K562 (cell line): ENCODE results near the gene LLGL1.

Experiments
- CTCF ChIP-seq, 3 experiments: IDR thresholded peaks in 2 of 3; conservative IDR thresholded peaks in 1 of 3; 2 replicates each; pipeline ENCODE4 v1.5.1; 2011 to 2012; ENCODE audit warnings: low read length in 3 of 3, mild to moderate bottlenecking in 3 of 3, control low read depth in 2 of 3, improper control_type of control experiment in 1 of 3, inconsistent platforms in 1 of 3, low read depth in 1 of 3, mixed read lengths in 1 of 3, moderate library complexity in 1 of 3; ENCODE audit not compliant: insufficient read depth in 2 of 3
- E2F3 ChIP-seq: fragments of 250-450 bp; sonication (Bioruptor Pico); IDR thresholded peaks from 2 replicates; pipeline ENCODE4 v1.4.0; 2020; ENCODE audit warnings: mild to moderate bottlenecking
- EP300 ChIP-seq: IDR thresholded peaks from 2 replicates; pipeline ENCODE4 v1.6.1; 2012; ENCODE audit warnings: low read length, improper control_type of control experiment
- GABPA ChIP-seq: fragments of 200-800 bp; sonication (Bioruptor generic); conservative IDR thresholded peaks from 2 replicates; pipeline ENCODE4 v1.6.1; 2016; ENCODE audit warnings: low read depth, missing genetic modification characterization, missing compliant biosample characterization
- KAT2B ChIP-seq: IDR thresholded peaks from one replicate; pipeline ENCODE4 v1.6.1; 2012; ENCODE audit warnings: low read depth, mild to moderate bottlenecking, control low read depth, inconsistent platforms, low read length, moderate library complexity
- MAX ChIP-seq: sonication (generic); formaldehyde crosslinking; IDR thresholded peaks from 2 replicates; pipeline ENCODE4 v1.9.0; 2022; ENCODE audit warnings: mild to moderate bottlenecking, missing genetic modification reagents
- MXI1 ChIP-seq: IDR thresholded peaks from 2 replicates; pipeline ENCODE4 v1.6.1; 2011; ENCODE audit warnings: low read depth, mild to moderate bottlenecking, improper control_type of control experiment, low read length
- PHTF2 ChIP-seq: fragments of 250-450 bp; sonication (Bioruptor Pico); IDR thresholded peaks from 2 replicates; pipeline ENCODE4 v1.5.0; 2021; ENCODE audit warnings: mild to moderate bottlenecking
- REST ChIP-seq, 2 experiments: fragments of 450-650 bp; formaldehyde crosslinking in 1 of 2; IDR thresholded peaks; 2 replicates each; pipeline versions ENCODE4 v1.4.0 to v1.6.1; 2014 to 2020; ENCODE audit warnings: mild to moderate bottlenecking in 2 of 2, borderline replicate concordance in 1 of 2, low read depth in 1 of 2
- SMARCE1 ChIP-seq: fragments of 450-650 bp; IDR thresholded peaks from 2 replicates; pipeline ENCODE4 v1.7.1; 2016; ENCODE audit warnings: mild to moderate bottlenecking
- ZBTB33 ChIP-seq: sonication (generic); formaldehyde crosslinking; IDR thresholded peaks from 2 replicates; pipeline ENCODE4 v1.8.1; 2023; ENCODE audit warnings: mild to moderate bottlenecking, missing genetic modification reagents
- ZHX1 ChIP-seq: fragments of 150-350 bp; conservative IDR thresholded peaks from 2 replicates; pipeline ENCODE4 v1.6.1; 2014; ENCODE audit warnings: low read length

- TF ChIP-seq CTCF (IDR thresholded peaks at IDR 0.05 in 2 of 3, conservative IDR thresholded peaks at IDR 0.05 in 1 of 3; ENCODE audit: insufficient read depth in 2 of 3, low read depth in 1 of 3, low read length in 3 of 3) (no peak), KAT2B (no peak), GABPA (tag) (no peak), E2F3 (CRISPR knock-in tag) (no peak), SMARCE1 (no peak), MAX (CRISPR knock-in tag) (no peak), EP300 (no peak), ZHX1 (no peak), ZBTB33 (CRISPR knock-in tag) (no peak), PHTF2 (CRISPR knock-in tag) (no peak), REST (IDR thresholded peaks at IDR 0.05; ENCODE audit: borderline replicate concordance) (no peak), REST (CRISPR knock-in tag; IDR thresholded peaks at IDR 0.05; ENCODE audit: low read depth) (no peak), MXI1 (no peak)
These were observed 5.1 kb downstream of the LLGL1 start for GRCh38 chr17:18230288-18231141.
